Common myeloid progenitor, CD34-positive (primary cell): ENCODE data around the gene NCAN.

Source experiments
- CTCF ChIA-PET: fragments of 350-600 bp; sonication (Branson Sonifier 250); formaldehyde crosslinking; loops from one replicate; lab custom pipeline; 2021; ENCODE audit warnings: antibody characterized with exemption; lab: Charles Lee
- POLR2A ChIA-PET: fragments of 350-600 bp; sonication (Branson Sonifier 250); formaldehyde crosslinking; loops from one replicate; lab custom pipeline; 2021; ENCODE audit warnings: antibody characterized with exemption; lab: Charles Lee
- DNase-seq, 3 donors: peaks; one replicate each; pipeline versions ENCODE4 v3.0.0 to v3.0.0-alpha.2; 2013
- H3K27ac ChIP-seq, 2 experiments: 1 replicate in 1 of 2; 2 replicates in 1 of 2; pipeline ENCODE4 v1.7.0; 2013; ENCODE audit warnings: inconsistent platforms in 2 of 2, low read length in 2 of 2, mild to moderate bottlenecking in 2 of 2, low read depth in 1 of 2, moderate library complexity in 1 of 2; ENCODE audit not compliant: severe bottlenecking in 2 of 2, insufficient read depth in 1 of 2, poor library complexity in 1 of 2
- H3K27me3 ChIP-seq, 5 experiments: replicated peaks in 2 of 5; 1 replicate in 3 of 5; 2 replicates in 2 of 5; pipeline versions ENCODE4 v1.6.1 to v1.7.0; 2013; ENCODE audit warnings: low read length in 4 of 5, mild to moderate bottlenecking in 2 of 5, moderate library complexity in 2 of 5, inconsistent platforms in 1 of 5; ENCODE audit not compliant: insufficient read depth in 5 of 5, control insufficient read depth in 4 of 5
- H3K36me3 ChIP-seq, 4 experiments: 1 replicate in 2 of 4; 2 replicates in 2 of 4; pipeline versions ENCODE4 v1.6.1 to v1.7.0; 2013; ENCODE audit warnings: low read length in 3 of 4, control low read depth in 1 of 4, mild to moderate bottlenecking in 1 of 4; ENCODE audit not compliant: control insufficient read depth in 4 of 4, insufficient read depth in 4 of 4
- H3K4me1 ChIP-seq, 4 experiments: 1 replicate in 3 of 4; 2 replicates in 1 of 4; pipeline versions ENCODE4 v1.6.1 to v1.7.1; 2013; ENCODE audit warnings: low read length in 3 of 4, mild to moderate bottlenecking in 3 of 4, control low read depth in 1 of 4, inconsistent platforms in 1 of 4, moderate library complexity in 1 of 4; ENCODE audit not compliant: control insufficient read depth in 4 of 4, insufficient read depth in 4 of 4; ENCODE audit errors: control extremely low read depth in 1 of 4
- H3K4me3 ChIP-seq, 7 experiments: 1 replicate in 4 of 7; 2 replicates in 3 of 7; pipeline versions ENCODE4 v1.5.1 to v1.7.0; 2013; ENCODE audit warnings: mild to moderate bottlenecking in 7 of 7, low read length in 6 of 7, moderate library complexity in 6 of 7, inconsistent platforms in 2 of 7, low read depth in 2 of 7, control low read depth in 1 of 7; ENCODE audit not compliant: insufficient read depth in 4 of 7, control insufficient read depth in 1 of 7; ENCODE audit errors: extremely low read depth in 1 of 7
- H3K9me3 ChIP-seq, 5 experiments: 1 replicate in 4 of 5; 2 replicates in 1 of 5; pipeline versions ENCODE4 v1.6.1 to v1.7.1; 2013; ENCODE audit warnings: low read length in 4 of 5, mild to moderate bottlenecking in 2 of 5, inconsistent platforms in 1 of 5, low read depth in 1 of 5, moderate library complexity in 1 of 5; ENCODE audit not compliant: control insufficient read depth in 4 of 5, insufficient read depth in 2 of 5; ENCODE audit errors: control extremely low read depth in 1 of 5
- WGBS: methylation state at CpG from one replicate; pipeline ENCODE4 v1.1.5; 2013; ENCODE audit not compliant: insufficient coverage; 5-methylcytosine and 5-hydroxymethylcytosine counted together

Gene NCAN

GRCh38 chr19:19206938-19207337 is 4.8 kb upstream of the NCAN start:
- POLR2A ChIA-PET = no interaction called here
- WGBS = 74% methylated on average over 4 of the region's 5 CpGs
- CTCF ChIA-PET = interaction anchor here (1.1 kb wide), 1 partner anchor 17 kb away, joined by 3 read pairs; no protein-coding TSS in a partner anchor
- DNase-seq = no peak
- no peak overlapping the region for H3K4me3 ChIP-seq
- peaks cover 0 to 7% (median 0%) of the 10 kb centered on the region in 4 experiments for H3K36me3 ChIP-seq
- peaks cover 3 to 34% (median 8%) of the 10 kb centered on the region in 5 experiments for H3K27me3 ChIP-seq
- peaks cover 4 to 15% (median 13%) of the 10 kb centered on the region in 4 experiments for H3K4me1 ChIP-seq
- H3K9me3 ChIP-seq = no peaks in the 10 kb centered on the region
- H3K27ac ChIP-seq = no peak overlapping the region

- DNase-seq = no peak
- Histone ChIP-seq H3K9me3 (no peaks in the 10 kb centered on the region), H3K27me3 (peaks cover 3 to 44% (median 9%) of the 10 kb centered on the region in 5 experiments), H3K4me1 (peaks cover 0 to 6% (median 4%) of the 10 kb centered on the region in 4 experiments), H3K27ac (no peak overlapping the region), H3K4me3 (no peak overlapping the region), H3K36me3 (no peaks in the 10 kb centered on the region)
- ChIA-PET CTCF (no interaction called here), POLR2A (no interaction called here)
- 81% methylated on average over 3 of the region's 8 CpGs for WGBS
Observed at GRCh38 chr19:19207637-19208572, 3.9 kb upstream of the NCAN start.

- Histone ChIP-seq H3K27me3 (peaks cover 3 to 59% (median 15%) of the 10 kb centered on the region in 5 experiments), H3K4me1 (no peaks in the 10 kb centered on the region), H3K36me3 (no peaks in the 10 kb centered on the region), H3K9me3 (no peaks in the 10 kb centered on the region), H3K4me3 (no peak overlapping the region), H3K27ac (no peak overlapping the region)
- DNase-seq = no peak
- ChIA-PET POLR2A (no interaction called here), CTCF (interaction anchor here (0.7 to 1.3 kb wide), 2 partner anchors 34 to 73 kb away, joined by 3 read pairs; no protein-coding TSS in a partner anchor)
- WGBS = 65% methylated on average over 9 of the region's 9 CpGs
Observed at GRCh38 chr19:19209372-19209771, 2.4 kb upstream of the NCAN start.

GRCh38 chr19:19212916-19213315 is 1.2 kb downstream of the NCAN start:
- no peaks in the 10 kb centered on the region for H3K4me1 ChIP-seq
- peaks cover 0 to 4% (median 0%) of the 10 kb centered on the region in 5 experiments for H3K9me3 ChIP-seq
- H3K27me3 ChIP-seq = peaks cover 3 to 87% (median 20%) of the 10 kb centered on the region in 5 experiments
- DNase-seq = no peak
- WGBS = 11% methylated on average over 5 of the region's 7 CpGs
- no peak overlapping the region for H3K27ac ChIP-seq
- ChIA-PET CTCF (no interaction called here), POLR2A (no interaction called here)
- no peaks in the 10 kb centered on the region for H3K36me3 ChIP-seq
- H3K4me3 ChIP-seq = no peak overlapping the region

GRCh38 chr19:19213426-19214158 is 1.8 kb downstream of the NCAN start:
- Histone ChIP-seq H3K27me3 (peaks cover 3 to 87% (median 20%) of the 10 kb centered on the region in 5 experiments), H3K9me3 (peaks cover 0 to 4% (median 0%) of the 10 kb centered on the region in 5 experiments), H3K4me1 (no peaks in the 10 kb centered on the region), H3K4me3 (no peak overlapping the region), H3K27ac (no peak overlapping the region), H3K36me3 (no peaks in the 10 kb centered on the region)
- ChIA-PET POLR2A (no interaction called here), CTCF (interaction anchor here (1.1 to 2.1 kb wide), 2 partner anchors 10 to 21 kb away, joined by 3 to 4 read pairs; partner anchors contain the start of gene NR2C2AP)
- 50% methylated on average over 9 of the region's 21 CpGs for WGBS
- DNase-seq = no peak

GRCh38 chr19:19214159-19214490 is 2.4 kb downstream of the NCAN start:
- no peaks in the 10 kb centered on the region for H3K36me3 ChIP-seq
- H3K27ac ChIP-seq = no peak overlapping the region
- ChIA-PET CTCF (interaction anchor here (1.1 to 2.1 kb wide), 2 partner anchors 11 to 20 kb away, joined by 3 to 4 read pairs; partner anchors contain the start of gene NR2C2AP), POLR2A (no interaction called here)
- no peak for DNase-seq
- peaks cover 0 to 4% (median 0%) of the 10 kb centered on the region in 5 experiments for H3K9me3 ChIP-seq
- 8% methylated on average over 2 of the region's 5 CpGs for WGBS
- no peak overlapping the region for H3K4me3 ChIP-seq
- no peaks in the 10 kb centered on the region for H3K4me1 ChIP-seq
- H3K27me3 ChIP-seq = peaks cover 3 to 87% (median 20%) of the 10 kb centered on the region in 5 experiments
